GM23338 (cell line): ENCODE data around the gene DLK1. TPM values are rescaled to one million over a fixed set of nuclear protein-coding genes. Genes with fewer than 3 reads are reported as not detected.

Source experiments
- ATAC-seq: fragments of 200-7000 bp; cut with Tn5 transposase; 3 replicates; pipeline ENCODE4 v1.9.1; 2020
- DNase-seq: peaks from one replicate; pipeline ENCODE4 v3.0.0-alpha.2; 2015; ENCODE audit warnings: low spot score
- H2AFZ ChIP-seq: fragments of 200-600 bp; sonication (generic); 2 replicates; pipeline ENCODE4 v1.8.0; 2016; ENCODE audit warnings: antibody characterized with exemption, mild to moderate bottlenecking, moderate library complexity
- H3F3A ChIP-seq: fragments of 200-600 bp; sonication (generic); replicated peaks from 2 replicates; pipeline ENCODE4 v1.8.0; 2017; ENCODE audit warnings: antibody characterized with exemption, mixed run types, low read depth
- H3K27ac ChIP-seq: fragments of 200-600 bp; sonication (generic); 2 replicates; pipeline ENCODE4 v1.6.1; 2016; ENCODE audit warnings: low read depth
- H3K27me3 ChIP-seq: fragments of 200-600 bp; sonication (generic); 2 replicates; pipeline ENCODE4 v1.8.0; 2016; ENCODE audit warnings: mild to moderate bottlenecking, mixed run types, moderate library complexity; ENCODE audit not compliant: insufficient read depth
- H3K36me3 ChIP-seq: fragments of 200-600 bp; sonication (generic); 2 replicates; pipeline ENCODE4 v1.8.0; 2016; ENCODE audit warnings: mild to moderate bottlenecking; ENCODE audit not compliant: insufficient read depth
- H3K4me1 ChIP-seq: fragments of 200-600 bp; sonication (generic); 2 replicates; pipeline ENCODE4 v1.8.0; 2016; ENCODE audit warnings: mild to moderate bottlenecking, moderate library complexity; ENCODE audit not compliant: insufficient read depth
- H3K4me2 ChIP-seq: fragments of 200-600 bp; sonication (generic); 2 replicates; pipeline ENCODE4 v1.7.1; 2017; ENCODE audit warnings: mixed run types
- H3K4me3 ChIP-seq: fragments of 200-600 bp; sonication (generic); 2 replicates; pipeline ENCODE4 v1.6.1; 2016; ENCODE audit warnings: mixed run types
- H3K79me2 ChIP-seq: fragments of 200-600 bp; sonication (generic); replicated peaks from 2 replicates; pipeline ENCODE4 v1.8.0; 2017; ENCODE audit warnings: mild to moderate bottlenecking; ENCODE audit not compliant: insufficient read depth
- H3K9me2 ChIP-seq: fragments of 200-600 bp; sonication (generic); 2 replicates; pipeline ENCODE4 v1.8.0; 2017; ENCODE audit not compliant: insufficient read depth
- H4K20me1 ChIP-seq: fragments of 200-600 bp; sonication (generic); replicated peaks from 2 replicates; pipeline ENCODE4 v1.8.0; 2017; ENCODE audit warnings: mild to moderate bottlenecking; ENCODE audit not compliant: insufficient read depth
- H3K27ac Mint-ChIP-seq: 2 replicates; pipeline ENCODE4 v1.8.0; 2020; ENCODE audit warnings: inconsistent platforms, mild to moderate bottlenecking, moderate library complexity, mixed read lengths
- H3K27me3 Mint-ChIP-seq: 3 replicates; pipeline ENCODE4 v1.8.0; 2022; ENCODE audit warnings: low read depth, mild to moderate bottlenecking, moderate library complexity, mixed read lengths, inconsistent platforms; ENCODE audit not compliant: insufficient read depth, poor library complexity
- H3K36me3 Mint-ChIP-seq: 3 replicates; pipeline ENCODE4 v1.8.0; 2021; ENCODE audit warnings: low read depth, mild to moderate bottlenecking, inconsistent platforms, moderate library complexity, mixed read lengths
- H3K4me1 Mint-ChIP-seq: 3 replicates; pipeline ENCODE4 v1.8.0; 2020; ENCODE audit warnings: mild to moderate bottlenecking, inconsistent platforms, mixed read lengths
- H3K4me3 Mint-ChIP-seq: 3 replicates; pipeline ENCODE4 v1.8.0; 2021; ENCODE audit warnings: moderate library complexity, mild to moderate bottlenecking, inconsistent platforms, mixed read lengths
- H3K9me3 Mint-ChIP-seq: 3 replicates; pipeline ENCODE4 v1.8.0; 2020; ENCODE audit warnings: moderate library complexity, mild to moderate bottlenecking, inconsistent platforms, mixed read lengths
- CREB1 ChIP-seq: fragments of 250-450 bp; sonication (Bioruptor Pico); IDR thresholded peaks from 2 replicates; pipeline ENCODE4 v1.5.0; 2020; ENCODE audit warnings: low read depth, mild to moderate bottlenecking, moderate library complexity
- EZH2 ChIP-seq: fragments of 200-600 bp; sonication (generic); IDR thresholded peaks from one replicate; pipeline ENCODE4 v1.8.0; 2017; ENCODE audit warnings: antibody characterized with exemption, mild to moderate bottlenecking, low read depth; ENCODE audit not compliant: unreplicated experiment
- EZH2phosphoT487 ChIP-seq: fragments of 200-600 bp; sonication (generic); IDR thresholded peaks from one replicate; pipeline ENCODE4 v1.8.1; 2018; ENCODE audit warnings: antibody characterized with exemption; ENCODE audit not compliant: unreplicated experiment
- NANOG ChIP-seq: IDR thresholded peaks from 2 replicates; pipeline ENCODE4 v1.6.1; 2016; ENCODE audit warnings: antibody characterized with exemption, borderline replicate concordance
- POLR2AphosphoS5 ChIP-seq: IDR thresholded peaks from 2 replicates; pipeline ENCODE4 v1.6.1; 2016; ENCODE audit warnings: antibody characterized with exemption, low read depth
- STAT1 ChIP-seq: IDR thresholded peaks from one replicate; pipeline ENCODE4 v1.6.1; 2016; ENCODE audit warnings: antibody characterized with exemption; ENCODE audit not compliant: unreplicated experiment
- ZNF331 ChIP-seq: fragments of 250-450 bp; sonication (Bioruptor Pico); IDR thresholded peaks from 2 replicates; pipeline ENCODE4 v1.5.0; 2020; ENCODE audit warnings: low read depth, mild to moderate bottlenecking, moderate library complexity
- polyA plus RNA-seq: library from polyadenylated mRNA; unstranded; fragments of >200 nt; fragmentation: Nextera tagmentation; extraction: Ambion mirVana; gene quantifications from 2 replicates; pipeline ENCODE4 v1.2.1, GENCODE V29; 2016
- total RNA-seq: library from RNA; depleted of rRNA; stranded (reverse); fragments of >200 nt; shearing (Covaris generic); gene quantifications from 2 replicates; pipeline ENCODE4 v1.2.3, GENCODE V29; 2014
- TF ChIP-seq, protein P1 (sequence below): IDR thresholded peaks from one replicate; pipeline ENCODE4 v1.6.1; 2018; ENCODE audit warnings: antibody characterized with exemption; ENCODE audit not compliant: unreplicated experiment
- TF ChIP-seq, protein P2 (sequence below): fragments of 250-450 bp; sonication (Bioruptor Pico); IDR thresholded peaks from 2 replicates; pipeline ENCODE4 v1.5.0; 2020; ENCODE audit warnings: mild to moderate bottlenecking, moderate library complexity
- TF ChIP-seq, protein P3 (sequence below): IDR thresholded peaks from 2 replicates; pipeline ENCODE4 v1.6.1; 2016; ENCODE audit warnings: antibody characterized with exemption

DLK1 gene
- total and polyA plus RNA-seq, 2 experiments from 2014 or later = 1.1 to 1.2 TPM

DNA sequence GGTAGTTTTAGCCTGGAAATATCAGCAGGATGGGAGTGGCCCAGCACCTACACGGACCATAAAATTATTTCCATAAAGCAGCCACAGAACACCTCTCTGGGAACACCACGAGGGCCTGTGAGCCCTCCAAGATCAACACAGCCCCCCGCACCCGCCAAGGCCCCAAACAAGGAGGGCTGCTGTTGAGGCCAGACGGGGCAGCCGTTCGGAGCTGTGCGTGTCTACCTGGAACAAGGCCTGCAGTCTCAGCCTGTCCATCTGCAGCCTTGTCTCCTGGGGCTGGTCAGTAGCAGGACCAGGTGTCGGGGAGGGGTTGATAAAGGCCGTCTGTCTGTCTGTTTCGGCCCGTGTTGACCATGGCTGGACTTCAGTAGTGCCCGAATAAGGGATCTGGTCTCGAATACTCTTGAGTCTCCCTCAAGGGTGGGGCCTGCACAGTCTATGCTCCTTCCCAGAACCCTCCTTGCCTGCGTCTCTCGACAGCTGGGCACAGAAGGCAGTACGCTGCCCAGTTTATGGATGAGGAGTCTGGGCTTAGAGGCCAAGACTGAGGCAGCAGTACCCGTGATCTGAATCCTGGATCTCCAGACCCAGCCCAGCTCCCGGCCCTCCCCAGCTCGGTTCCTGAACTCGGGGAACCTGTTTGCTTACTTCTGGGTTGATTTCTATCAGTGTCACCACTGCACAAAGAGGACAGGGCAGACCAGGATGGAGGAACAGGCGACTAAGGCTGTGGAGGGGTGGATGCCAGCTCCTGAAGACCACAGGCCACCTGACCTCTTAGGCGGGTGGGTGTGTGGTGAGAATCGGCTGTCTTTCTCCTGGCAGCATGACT, 23.1 kb upstream of the DLK1 start:
- H3K27ac ChIP-seq = no peak overlapping the region
- TF ChIP-seq, protein P1, sequence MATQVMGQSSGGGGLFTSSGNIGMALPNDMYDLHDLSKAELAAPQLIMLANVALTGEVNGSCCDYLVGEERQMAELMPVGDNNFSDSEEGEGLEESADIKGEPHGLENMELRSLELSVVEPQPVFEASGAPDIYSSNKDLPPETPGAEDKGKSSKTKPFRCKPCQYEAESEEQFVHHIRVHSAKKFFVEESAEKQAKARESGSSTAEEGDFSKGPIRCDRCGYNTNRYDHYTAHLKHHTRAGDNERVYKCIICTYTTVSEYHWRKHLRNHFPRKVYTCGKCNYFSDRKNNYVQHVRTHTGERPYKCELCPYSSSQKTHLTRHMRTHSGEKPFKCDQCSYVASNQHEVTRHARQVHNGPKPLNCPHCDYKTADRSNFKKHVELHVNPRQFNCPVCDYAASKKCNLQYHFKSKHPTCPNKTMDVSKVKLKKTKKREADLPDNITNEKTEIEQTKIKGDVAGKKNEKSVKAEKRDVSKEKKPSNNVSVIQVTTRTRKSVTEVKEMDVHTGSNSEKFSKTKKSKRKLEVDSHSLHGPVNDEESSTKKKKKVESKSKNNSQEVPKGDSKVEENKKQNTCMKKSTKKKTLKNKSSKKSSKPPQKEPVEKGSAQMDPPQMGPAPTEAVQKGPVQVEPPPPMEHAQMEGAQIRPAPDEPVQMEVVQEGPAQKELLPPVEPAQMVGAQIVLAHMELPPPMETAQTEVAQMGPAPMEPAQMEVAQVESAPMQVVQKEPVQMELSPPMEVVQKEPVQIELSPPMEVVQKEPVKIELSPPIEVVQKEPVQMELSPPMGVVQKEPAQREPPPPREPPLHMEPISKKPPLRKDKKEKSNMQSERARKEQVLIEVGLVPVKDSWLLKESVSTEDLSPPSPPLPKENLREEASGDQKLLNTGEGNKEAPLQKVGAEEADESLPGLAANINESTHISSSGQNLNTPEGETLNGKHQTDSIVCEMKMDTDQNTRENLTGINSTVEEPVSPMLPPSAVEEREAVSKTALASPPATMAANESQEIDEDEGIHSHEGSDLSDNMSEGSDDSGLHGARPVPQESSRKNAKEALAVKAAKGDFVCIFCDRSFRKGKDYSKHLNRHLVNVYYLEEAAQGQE = no peak
- no peak for TF ChIP-seq NANOG
- no peak for TF ChIP-seq STAT1
- TF ChIP-seq, protein P2, sequence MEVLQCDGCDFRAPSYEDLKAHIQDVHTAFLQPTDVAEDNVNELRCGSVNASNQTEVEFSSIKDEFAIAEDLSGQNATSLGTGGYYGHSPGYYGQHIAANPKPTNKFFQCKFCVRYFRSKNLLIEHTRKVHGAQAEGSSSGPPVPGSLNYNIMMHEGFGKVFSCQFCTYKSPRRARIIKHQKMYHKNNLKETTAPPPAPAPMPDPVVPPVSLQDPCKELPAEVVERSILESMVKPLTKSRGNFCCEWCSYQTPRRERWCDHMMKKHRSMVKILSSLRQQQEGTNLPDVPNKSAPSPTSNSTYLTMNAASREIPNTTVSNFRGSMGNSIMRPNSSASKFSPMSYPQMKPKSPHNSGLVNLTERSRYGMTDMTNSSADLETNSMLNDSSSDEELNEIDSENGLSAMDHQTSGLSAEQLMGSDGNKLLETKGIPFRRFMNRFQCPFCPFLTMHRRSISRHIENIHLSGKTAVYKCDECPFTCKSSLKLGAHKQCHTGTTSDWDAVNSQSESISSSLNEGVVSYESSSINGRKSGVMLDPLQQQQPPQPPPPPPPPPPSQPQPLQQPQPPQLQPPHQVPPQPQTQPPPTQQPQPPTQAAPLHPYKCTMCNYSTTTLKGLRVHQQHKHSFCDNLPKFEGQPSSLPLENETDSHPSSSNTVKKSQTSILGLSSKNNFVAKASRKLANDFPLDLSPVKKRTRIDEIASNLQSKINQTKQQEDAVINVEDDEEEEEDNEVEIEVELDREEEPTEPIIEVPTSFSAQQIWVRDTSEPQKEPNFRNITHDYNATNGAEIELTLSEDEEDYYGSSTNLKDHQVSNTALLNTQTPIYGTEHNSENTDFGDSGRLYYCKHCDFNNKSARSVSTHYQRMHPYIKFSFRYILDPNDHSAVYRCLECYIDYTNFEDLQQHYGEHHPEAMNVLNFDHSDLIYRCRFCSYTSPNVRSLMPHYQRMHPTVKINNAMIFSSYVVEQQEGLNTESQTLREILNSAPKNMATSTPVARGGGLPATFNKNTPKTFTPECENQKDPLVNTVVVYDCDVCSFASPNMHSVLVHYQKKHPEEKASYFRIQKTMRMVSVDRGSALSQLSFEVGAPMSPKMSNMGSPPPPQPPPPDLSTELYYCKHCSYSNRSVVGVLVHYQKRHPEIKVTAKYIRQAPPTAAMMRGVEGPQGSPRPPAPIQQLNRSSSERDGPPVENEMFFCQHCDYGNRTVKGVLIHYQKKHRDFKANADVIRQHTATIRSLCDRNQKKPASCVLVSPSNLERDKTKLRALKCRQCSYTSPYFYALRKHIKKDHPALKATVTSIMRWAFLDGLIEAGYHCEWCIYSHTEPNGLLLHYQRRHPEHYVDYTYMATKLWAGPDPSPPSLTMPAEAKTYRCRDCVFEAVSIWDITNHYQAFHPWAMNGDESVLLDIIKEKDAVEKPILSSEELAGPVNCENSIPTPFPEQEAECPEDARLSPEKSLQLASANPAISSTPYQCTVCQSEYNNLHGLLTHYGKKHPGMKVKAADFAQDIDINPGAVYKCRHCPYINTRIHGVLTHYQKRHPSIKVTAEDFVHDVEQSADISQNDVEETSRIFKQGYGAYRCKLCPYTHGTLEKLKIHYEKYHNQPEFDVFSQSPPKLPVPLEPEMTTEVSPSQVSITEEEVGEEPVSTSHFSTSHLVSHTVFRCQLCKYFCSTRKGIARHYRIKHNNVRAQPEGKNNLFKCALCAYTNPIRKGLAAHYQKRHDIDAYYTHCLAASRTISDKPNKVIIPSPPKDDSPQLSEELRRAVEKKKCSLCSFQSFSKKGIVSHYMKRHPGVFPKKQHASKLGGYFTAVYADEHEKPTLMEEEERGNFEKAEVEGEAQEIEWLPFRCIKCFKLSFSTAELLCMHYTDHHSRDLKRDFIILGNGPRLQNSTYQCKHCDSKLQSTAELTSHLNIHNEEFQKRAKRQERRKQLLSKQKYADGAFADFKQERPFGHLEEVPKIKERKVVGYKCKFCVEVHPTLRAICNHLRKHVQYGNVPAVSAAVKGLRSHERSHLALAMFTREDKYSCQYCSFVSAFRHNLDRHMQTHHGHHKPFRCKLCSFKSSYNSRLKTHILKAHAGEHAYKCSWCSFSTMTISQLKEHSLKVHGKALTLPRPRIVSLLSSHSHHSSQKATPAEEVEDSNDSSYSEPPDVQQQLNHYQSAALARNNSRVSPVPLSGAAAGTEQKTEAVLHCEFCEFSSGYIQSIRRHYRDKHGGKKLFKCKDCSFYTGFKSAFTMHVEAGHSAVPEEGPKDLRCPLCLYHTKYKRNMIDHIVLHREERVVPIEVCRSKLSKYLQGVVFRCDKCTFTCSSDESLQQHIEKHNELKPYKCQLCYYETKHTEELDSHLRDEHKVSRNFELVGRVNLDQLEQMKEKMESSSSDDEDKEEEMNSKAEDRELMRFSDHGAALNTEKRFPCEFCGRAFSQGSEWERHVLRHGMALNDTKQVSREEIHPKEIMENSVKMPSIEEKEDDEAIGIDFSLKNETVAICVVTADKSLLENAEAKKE (CRISPR knock-in tag) = no peak
- no peak for TF ChIP-seq EZH2
- TF ChIP-seq ZNF331 (CRISPR knock-in tag) = no peak
- TF ChIP-seq POLR2AphosphoS5 = no peak
- TF ChIP-seq, protein P3, sequence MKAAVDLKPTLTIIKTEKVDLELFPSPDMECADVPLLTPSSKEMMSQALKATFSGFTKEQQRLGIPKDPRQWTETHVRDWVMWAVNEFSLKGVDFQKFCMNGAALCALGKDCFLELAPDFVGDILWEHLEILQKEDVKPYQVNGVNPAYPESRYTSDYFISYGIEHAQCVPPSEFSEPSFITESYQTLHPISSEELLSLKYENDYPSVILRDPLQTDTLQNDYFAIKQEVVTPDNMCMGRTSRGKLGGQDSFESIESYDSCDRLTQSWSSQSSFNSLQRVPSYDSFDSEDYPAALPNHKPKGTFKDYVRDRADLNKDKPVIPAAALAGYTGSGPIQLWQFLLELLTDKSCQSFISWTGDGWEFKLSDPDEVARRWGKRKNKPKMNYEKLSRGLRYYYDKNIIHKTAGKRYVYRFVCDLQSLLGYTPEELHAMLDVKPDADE = no peak
- no peak for TF ChIP-seq CREB1
- TF ChIP-seq EZH2phosphoT487 = no peak
- H3F3A ChIP-seq = no peaks in the 10 kb centered on the region
- H3K4me1 Mint-ChIP-seq = peaks cover 5% of the 10 kb centered on the region; the same call in 2 of the 3 replicates
- no peaks in the 10 kb centered on the region for H3K36me3 ChIP-seq
- no peaks in the 10 kb centered on the region for H4K20me1 ChIP-seq
- no peak overlapping the region for H3K4me3 Mint-ChIP-seq
- H3K9me2 ChIP-seq = no peaks in the 10 kb centered on the region
- no peaks in the 10 kb centered on the region; the same call in 1 of the 2 replicates for H3K4me1 ChIP-seq
- no peak overlapping the region for H3K4me3 ChIP-seq
- no peak for DNase-seq
- peaks cover 3% of the 10 kb centered on the region; the same call in 1 of the 3 replicates for H3K36me3 Mint-ChIP-seq
- no peak overlapping the region for H2AFZ ChIP-seq
- no peaks in the 10 kb centered on the region; the same call in 2 of the 3 replicates for H3K9me3 Mint-ChIP-seq
- H3K79me2 ChIP-seq = no peaks in the 10 kb centered on the region
- no peak overlapping the region for H3K27ac Mint-ChIP-seq
- H3K27me3 Mint-ChIP-seq = peaks cover 13% of the 10 kb centered on the region
- H3K4me2 ChIP-seq = no peak overlapping the region
- peaks cover 2% of the 10 kb centered on the region; the same call in 1 of the 2 replicates for H3K27me3 ChIP-seq
- ATAC-seq = no peak
